HT-29 (cell line): ENCODE data around the gene BBC3. TPM values are rescaled to one million over a fixed set of nuclear protein-coding genes. Genes with fewer than 3 reads are reported as not detected.

Experiments
- DNase-seq: peaks from one replicate; pipeline ENCODE4 v3.0.0-alpha.2; 2015; ENCODE audit warnings: low spot score
- small RNA-seq: library from RNA; depleted of rRNA; stranded (forward); fragments of <200 nt; gene quantifications from one replicate; pipeline ENCODE3, GENCODE V24; 2014
- total RNA-seq: library from RNA; depleted of rRNA; stranded (reverse); fragments of >200 nt; shearing (Covaris generic); gene quantifications from 2 replicates; pipeline ENCODE4 v1.2.3, GENCODE V29; 2014; rRNA removed

The BBC3 gene
- total RNA-seq, 1 experiment from 2014 or later = 56.4 TPM

- DNase-seq = no peak
These were observed 35.6 kb downstream of the BBC3 start for GRCh38 chr19:47195434-47195833.

GRCh38 chr19:47190167-47190727, 40.8 kb downstream of the BBC3 start:
- peak; percentile 98 for DNase-seq

- DNase-seq = peak; percentile 50
These were observed 42.4 kb downstream of the BBC3 start for GRCh38 chr19:47188507-47189033.

GRCh38 chr19:47187797-47188196, 43.2 kb downstream of the BBC3 start:
- DNase-seq = peak; percentile 94

- DNase-seq = peak; percentile 46
These were observed 43.7 kb downstream of the BBC3 start for GRCh38 chr19:47187335-47187655.

- no peak for DNase-seq
These were observed 44.3 kb downstream of the BBC3 start for GRCh38 chr19:47186446-47187334.

- DNase-seq = no peak
These were observed 47.4 kb downstream of the BBC3 start for GRCh38 chr19:47183601-47184000.

GRCh38 chr19:47179653-47180310, 51.2 kb downstream of the BBC3 start:
- DNase-seq = no peak

GRCh38 chr19:47176627-47177090, 54.3 kb downstream of the BBC3 start:
- DNase-seq = no peak

GRCh38 chr19:47176071-47176626, 54.9 kb downstream of the BBC3 start:
- no peak for DNase-seq

GRCh38 chr19:47172666-47173455, 58.1 kb downstream of the BBC3 start:
- DNase-seq = no peak

Small RNA genes within 50 kb of the gene (small RNA-seq; reads per million reads assigned to genes)
- gene MIR3190 = not detected

Other genes with a start within 250 kb of the BBC3 start
- 0.50 TPM in 1 of 2 replicates, not detected in the other for gene NPAS1, start 211.4 kb downstream of the BBC3 start, total RNA-seq
- gene TMEM160, start 182.6 kb downstream of the BBC3 start, total RNA-seq = 261 and 277 TPM in 2 replicates
- gene ZC3H4, start 117.4 kb downstream of the BBC3 start, total RNA-seq = 27.5 and 36.7 TPM in 2 replicates
- gene SAE1, start 100.4 kb downstream of the BBC3 start, total RNA-seq = 220 and 231 TPM in 2 replicates
- gene CCDC9, start 25.3 kb upstream of the BBC3 start, total RNA-seq = 19.8 and 34.8 TPM in 2 replicates
- gene INAFM1, start 43.7 kb upstream of the BBC3 start, total RNA-seq = 20.2 and 22.0 TPM in 2 replicates
- gene C5AR1, start 78.7 kb upstream of the BBC3 start, total RNA-seq = 0.13 and 0.28 TPM in 2 replicates
- not detected in 2 replicates for gene C5AR2, start 101.0 kb upstream of the BBC3 start, total RNA-seq
- 85.4 and 88.4 TPM in 2 replicates for gene DHX34, start 118.1 kb upstream of the BBC3 start, total RNA-seq
- gene MEIS3, start 188.3 kb upstream of the BBC3 start, total RNA-seq = 0.37 and 1.1 TPM in 2 replicates
- 0.83 and 3.6 TPM in 2 replicates for gene SLC8A2, start 240.7 kb upstream of the BBC3 start, total RNA-seq